Thoracic aorta (tissue), 2 donors: ENCODE data around the gene NDEL1. TPM values are rescaled to one million over a fixed set of nuclear protein-coding genes. Genes with fewer than 3 reads are reported as not detected.

ENCODE experiments used
- ATAC-seq: fragments of 150-250 bp; one replicate; pipeline ENCODE4 v1.8.0; 2017; ENCODE audit warnings: low read depth; ENCODE audit not compliant: insufficient number of reproducible peaks, low FRiP score
- DNase-seq: peaks from one replicate; pipeline ENCODE4 v3.0.0-alpha.2; 2020; ENCODE audit warnings: low spot score
- H3K27ac ChIP-seq, 2 donors: fragments of 200-600 bp; sonication (generic); 1 replicate in 1 of 2; 2 replicates in 1 of 2; pipeline ENCODE4 v1.5.1; 2016; ENCODE audit warnings: mild to moderate bottlenecking in 2 of 2, moderate library complexity in 2 of 2
- H3K27me3 ChIP-seq: fragments of 200-600 bp; sonication (generic); replicated peaks from 2 replicates; pipeline ENCODE4 v1.6.0; 2016; ENCODE audit warnings: mild to moderate bottlenecking; ENCODE audit not compliant: insufficient read depth
- H3K36me3 ChIP-seq: fragments of 200-600 bp; sonication (generic); one replicate; pipeline ENCODE4 v1.5.1; 2016
- H3K4me1 ChIP-seq, 2 donors: fragments of 200-600 bp; sonication (generic); 1 replicate in 1 of 2; 2 replicates in 1 of 2; pipeline versions ENCODE4 v1.5.1 to v1.6.0; 2016; ENCODE audit warnings: low read depth in 2 of 2, mild to moderate bottlenecking in 1 of 2; ENCODE audit not compliant: control insufficient read depth in 1 of 2
- H3K4me3 ChIP-seq: fragments of 200-600 bp; sonication (generic); 2 replicates; pipeline ENCODE4 v1.5.1; 2016; ENCODE audit warnings: mild to moderate bottlenecking
- H3K9me3 ChIP-seq: fragments of 200-600 bp; sonication (generic); 2 replicates; pipeline ENCODE4 v1.5.1; 2016
- CTCF ChIP-seq: fragments of 200-600 bp; sonication (generic); IDR thresholded peaks from one replicate; pipeline ENCODE4 v1.5.1; 2019; ENCODE audit warnings: antibody characterized with exemption
- total RNA-seq, 2 donors: library from RNA; depleted of rRNA; stranded (reverse); fragments of >200 nt; gene quantifications; one replicate each; pipeline versions ENCODE4 v1.1.0 to v1.2.3, GENCODE V29; 2016

Gene NDEL1
- total RNA-seq, 2 donors from 2014 or later = 110 to 113 TPM

- no peak for TF ChIP-seq CTCF
- Histone ChIP-seq H3K36me3 (no peaks in the 10 kb centered on the region), H3K9me3 (no peaks in the 10 kb centered on the region), H3K4me3 (no peak overlapping the region), H3K4me1 (peaks cover 4 to 5% of the 10 kb centered on the region in 2 donors), H3K27ac (no peak overlapping the region), H3K27me3 (no peaks in the 10 kb centered on the region)
- ATAC-seq (no peak), DNase-seq (no peak)
Observed at GRCh38 chr17:8413938-8414337, 21.7 kb upstream of the NDEL1 start.

DNA sequence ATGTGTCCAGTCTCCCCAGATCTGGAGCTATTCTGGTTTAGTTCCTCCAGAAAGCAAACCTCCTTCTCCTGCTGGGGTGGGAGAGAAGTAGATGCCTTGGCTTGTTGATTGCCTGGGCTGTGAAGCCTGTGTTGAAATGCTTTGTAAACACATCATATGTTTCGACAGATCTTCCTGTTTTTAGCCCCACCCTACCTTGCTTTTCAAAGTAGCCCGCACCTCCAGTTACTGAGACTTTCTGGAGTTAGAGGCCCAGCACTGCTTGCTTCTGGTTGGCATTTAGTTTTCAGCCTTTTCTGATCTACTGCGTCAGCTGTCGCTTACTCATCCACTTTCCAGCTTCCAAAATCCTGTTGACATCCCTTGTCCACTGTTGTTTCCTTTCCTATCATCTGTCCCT, 17.9 kb upstream of the NDEL1 start:
- Histone ChIP-seq H3K27me3 (no peaks in the 10 kb centered on the region), H3K9me3 (no peaks in the 10 kb centered on the region), H3K27ac (no peak overlapping the region), H3K4me1 (peaks cover 5 to 14% of the 10 kb centered on the region in 2 donors), H3K4me3 (no peak overlapping the region), H3K36me3 (no peaks in the 10 kb centered on the region)
- TF ChIP-seq CTCF = no peak
- DNase-seq (no peak), ATAC-seq (no peak)

- Histone ChIP-seq H3K4me3 (no peak overlapping the region), H3K27ac (no peak overlapping the region), H3K4me1 (peaks cover 5 to 14% of the 10 kb centered on the region in 2 donors), H3K36me3 (no peaks in the 10 kb centered on the region), H3K9me3 (no peaks in the 10 kb centered on the region), H3K27me3 (no peaks in the 10 kb centered on the region)
- ATAC-seq (no peak), DNase-seq (no peak)
- TF ChIP-seq CTCF = no peak
Observed at GRCh38 chr17:8418471-8418870, 17.2 kb upstream of the NDEL1 start.

DNA sequence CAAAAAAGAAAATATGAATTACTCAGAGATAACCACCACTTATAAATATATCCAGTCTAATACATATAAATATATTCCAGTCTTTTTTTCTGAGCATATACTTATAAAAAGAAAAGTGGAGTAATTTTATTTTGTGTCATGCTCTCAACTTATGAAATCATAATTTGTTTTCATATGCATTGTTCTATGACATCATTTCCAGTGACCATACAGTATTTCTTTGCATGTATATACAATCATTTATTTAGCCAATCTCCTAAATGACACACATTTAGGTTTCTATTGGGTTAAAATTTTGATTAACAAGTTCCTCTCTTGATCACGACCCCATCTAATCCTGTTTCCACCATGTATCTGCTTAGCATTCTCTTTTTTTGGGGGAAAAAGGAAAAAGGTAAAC, 16.4 kb upstream of the NDEL1 start:
- Histone ChIP-seq H3K9me3 (no peaks in the 10 kb centered on the region), H3K27me3 (no peaks in the 10 kb centered on the region), H3K4me3 (no peak overlapping the region), H3K4me1 (peaks cover 5 to 14% of the 10 kb centered on the region in 2 donors), H3K36me3 (no peaks in the 10 kb centered on the region), H3K27ac (no peak overlapping the region)
- no peak for DNase-seq
- TF ChIP-seq CTCF = no peak
- no peak for ATAC-seq

DNA sequence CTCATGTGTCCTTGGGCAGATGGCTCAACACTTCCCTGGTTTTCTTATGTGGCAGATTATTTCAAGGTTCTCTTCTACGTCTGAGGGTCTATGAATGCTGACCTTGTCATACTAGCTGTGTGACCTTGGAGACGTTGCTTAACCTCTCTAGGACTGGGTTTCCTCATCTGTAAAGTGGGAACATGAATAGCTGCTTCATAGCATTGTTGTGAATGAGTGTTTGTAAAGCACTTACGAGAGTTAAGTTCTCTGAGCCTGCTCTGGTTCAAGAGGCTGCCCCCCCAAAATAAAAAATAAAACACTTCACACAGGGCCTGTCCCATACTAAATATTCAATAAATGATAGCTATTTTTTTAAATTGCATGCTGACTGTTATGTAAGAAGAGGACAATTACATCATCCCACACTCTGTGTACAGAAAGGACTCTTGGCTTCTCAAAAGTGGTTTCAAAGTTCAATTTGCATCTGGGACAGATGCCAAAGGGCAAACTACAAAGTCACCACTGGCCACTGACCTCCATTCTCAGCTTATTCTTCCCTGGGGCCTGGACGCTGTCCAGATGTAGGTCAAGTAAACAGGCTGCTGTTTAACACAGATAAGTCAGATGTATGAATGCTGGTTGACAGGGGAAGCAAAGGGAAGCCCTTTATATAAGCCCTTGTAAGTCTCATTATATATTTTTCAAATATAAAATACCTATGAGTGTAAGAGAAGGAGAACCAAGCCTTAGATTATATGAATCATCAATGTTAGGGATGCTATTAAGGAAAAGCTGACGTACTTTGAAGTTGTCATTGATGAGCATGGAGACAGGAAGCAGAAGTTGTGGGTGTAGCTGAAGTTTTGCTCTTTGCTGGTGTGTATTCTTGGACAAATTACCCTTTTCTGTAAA, 15.4 kb upstream of the NDEL1 start:
- TF ChIP-seq CTCF = no peak
- no peaks in the 10 kb centered on the region for H3K27me3 ChIP-seq
- H3K9me3 ChIP-seq = no peaks in the 10 kb centered on the region
- peak overlapping the region in 1 of 2 donors; percentile 14 for H3K27ac ChIP-seq
- H3K4me1 ChIP-seq = peaks cover 5 to 14% of the 10 kb centered on the region in 2 donors
- H3K4me3 ChIP-seq = no peak overlapping the region
- H3K36me3 ChIP-seq = no peaks in the 10 kb centered on the region
- no peak for ATAC-seq
- DNase-seq = no peak
